ENCODE measurements around the gene UTP3.
A peak's percentile ranks its signal among the peaks of the same experiment; 100 is the strongest.
"Not testable (repeated sequence)": the region's sequence is repeated elsewhere in the genome, so short reads cannot be mapped to it uniquely, and the experiment has no call there.

The UTP3 gene

GRCh38 chr4:70687392-70687791, 940 bp upstream of the UTP3 start:
- no peak for DNase-seq (ENCODE audit: low read depth in 2 of 2)

GRCh38 chr4:70688795-70689231, 481 bp downstream of the UTP3 start:
- no peak for DNase-seq (ENCODE audit: low read depth in 2 of 2)

- DNase-seq (ENCODE audit: low read depth in 2 of 2), result no peak
These were observed 3.3 kb downstream of the UTP3 start for GRCh38 chr4:70691661-70692060.

- DNase-seq (ENCODE audit: low read depth in 2 of 2), result not testable (repeated sequence)
These were observed 6.3 kb downstream of the UTP3 start for GRCh38 chr4:70694633-70695032.

- not testable (repeated sequence) for DNase-seq (ENCODE audit: low read depth in 2 of 2)
These were observed 10.1 kb downstream of the UTP3 start for GRCh38 chr4:70698435-70698834.

GRCh38 chr4:70700712-70701111, 12.4 kb downstream of the UTP3 start:
- no peak for DNase-seq (ENCODE audit: low read depth in 2 of 2)

GRCh38 chr4:70701271-70701670, 12.9 kb downstream of the UTP3 start:
- DNase-seq (ENCODE audit: low read depth in 2 of 2), result no peak

- DNase-seq (ENCODE audit: low read depth in 2 of 2), result not testable (repeated sequence)
These were observed 14.3 kb downstream of the UTP3 start for GRCh38 chr4:70702592-70702991.

GRCh38 chr4:70703619-70704214, 15.4 kb downstream of the UTP3 start:
- no peak for DNase-seq (ENCODE audit: low read depth in 2 of 2)

- peak; percentile 15 to 36 for DNase-seq (ENCODE audit: low read depth in 2 of 2)
These were observed 16.0 kb downstream of the UTP3 start for GRCh38 chr4:70704215-70704930.

GRCh38 chr4:70704931-70705182, 16.5 kb downstream of the UTP3 start:
- DNase-seq (ENCODE audit: low read depth in 2 of 2), result no peak

GRCh38 chr4:70705183-70706043, 17.1 kb downstream of the UTP3 start:
- DNase-seq (ENCODE audit: low read depth in 2 of 2), result peak; percentile 49 to 60

- no peak for DNase-seq (ENCODE audit: low read depth in 2 of 2)
These were observed 17.7 kb downstream of the UTP3 start for GRCh38 chr4:70706044-70706461.

- no peak for DNase-seq (ENCODE audit: low read depth in 2 of 2)
These were observed 18.2 kb downstream of the UTP3 start for GRCh38 chr4:70706516-70706915.

GRCh38 chr4:70709611-70710205, 21.4 kb downstream of the UTP3 start:
- DNase-seq (ENCODE audit: low read depth in 2 of 2), result no peak

GRCh38 chr4:70711599-70711998, 23.3 kb downstream of the UTP3 start:
- DNase-seq (ENCODE audit: low read depth in 2 of 2), result no peak

- DNase-seq (ENCODE audit: low read depth in 2 of 2), result no peak
These were observed 23.8 kb downstream of the UTP3 start for GRCh38 chr4:70712150-70712549.

- DNase-seq (ENCODE audit: low read depth in 2 of 2), result no peak
These were observed 24.5 kb downstream of the UTP3 start for GRCh38 chr4:70712604-70713452.

GRCh38 chr4:70713453-70714078, 25.2 kb downstream of the UTP3 start:
- no peak for DNase-seq (ENCODE audit: low read depth in 2 of 2)

- DNase-seq (ENCODE audit: low read depth in 2 of 2), result no peak
These were observed 26.0 kb downstream of the UTP3 start for GRCh38 chr4:70714079-70714887.
